GM12878 (cell line): ENCODE results near the gene CORO2B. TPM values are rescaled to one million over a fixed set of nuclear protein-coding genes. Genes with fewer than 3 reads are reported as not detected.

ENCODE experiments used
- ATAC-seq: fragments of 200-7000 bp; cut with Tn5 transposase; 3 replicates; pipeline ENCODE4 v1.9.1; 2020; ENCODE audit warnings: mild to moderate bottlenecking, moderate library complexity
- BruUV-seq: library from RNA; stranded (reverse); fragments of 400-500 nt; replicated peaks from 2 replicates; lab custom pipeline; 2021; lab: Mats Ljungman, UMichigan
- CTCF ChIA-PET: fragments of 300-600 bp; sonication (Branson Sonifier 250); formaldehyde crosslinking; extraction: SDS; loops from one replicate; lab custom pipeline; 2021; ENCODE audit warnings: inconsistent platforms; lab: Yijun Ruan, JAX
- POLR2A ChIA-PET: fragments of 350-600 bp; formaldehyde crosslinking; extraction: SDS; loops from one replicate; lab custom pipeline; 2021; ENCODE audit warnings: inconsistent platforms; lab: Charles Lee
- RAD21 ChIA-PET: fragments of 300-600 bp; sonication (Branson Sonifier 250); formaldehyde crosslinking; loops from one replicate; lab custom pipeline; 2023; ENCODE audit warnings: antibody characterized with exemption; ENCODE audit not compliant: unreplicated experiment; lab: Charles Lee
- SMC1A ChIA-PET: fragments of 300-600 bp; sonication (Branson Sonifier 250); formaldehyde crosslinking; loops from one replicate; lab custom pipeline; 2023; ENCODE audit not compliant: unreplicated experiment, uncharacterized antibody; lab: Charles Lee
- DNase-seq: peaks from one replicate; pipeline ENCODE4 v3.0.0-alpha.2; 2011; ENCODE audit warnings: low read depth, low spot score
- FAIRE-seq: peaks from 3 replicates; lab custom pipeline; 2011; peaks lifted over from hg19 to GRCh38; lab: Jason Lieb, UNC
- H2AFZ ChIP-seq: 2 replicates; pipeline ENCODE4 v1.6.0; 2011; ENCODE audit warnings: low read depth, low read length, control low read depth; ENCODE audit not compliant: control insufficient read depth
- H3K27ac ChIP-seq: 2 replicates; pipeline ENCODE4 v1.5.1; 2011; ENCODE audit warnings: control low read depth; ENCODE audit not compliant: control insufficient read depth, insufficient read depth
- H3K27me3 ChIP-seq, 2 experiments: replicated peaks in 1 of 2; 2 replicates each; pipeline versions ENCODE4 v1.6.0 to v1.6.1; 2011; ENCODE audit warnings: low read length in 1 of 2; ENCODE audit not compliant: control insufficient read depth in 2 of 2, insufficient read depth in 2 of 2
- H3K36me3 ChIP-seq, 2 experiments: 2 replicates each; pipeline ENCODE4 v1.5.1; 2011; ENCODE audit warnings: low read length in 1 of 2; ENCODE audit not compliant: control insufficient read depth in 2 of 2, insufficient read depth in 2 of 2
- H3K4me1 ChIP-seq: 2 replicates; pipeline ENCODE4 v1.6.1; 2011; ENCODE audit warnings: mild to moderate bottlenecking, low read length, moderate library complexity, mixed read lengths; ENCODE audit not compliant: control insufficient read depth, insufficient read depth
- H3K4me2 ChIP-seq: 2 replicates; pipeline ENCODE4 v1.6.0; 2011; ENCODE audit warnings: control low read depth; ENCODE audit not compliant: control insufficient read depth, insufficient read depth
- H3K4me3 ChIP-seq: fragments of 200-600 bp; sonication (generic); 2 replicates; pipeline ENCODE4 v1.5.1; 2016
- H3K79me2 ChIP-seq: 2 replicates; pipeline ENCODE4 v1.6.0; 2011; ENCODE audit warnings: low read length; ENCODE audit not compliant: control insufficient read depth, insufficient read depth
- H3K9ac ChIP-seq: 2 replicates; pipeline ENCODE4 v1.8.0; 2011; ENCODE audit warnings: low read length, control low read depth, mixed read lengths; ENCODE audit not compliant: control insufficient read depth, insufficient read depth
- H3K9me3 ChIP-seq: replicated peaks from 3 replicates; pipeline ENCODE4 v1.5.1; 2011; ENCODE audit warnings: mild to moderate bottlenecking, low read length; ENCODE audit not compliant: control insufficient read depth, insufficient read depth
- H4K20me1 ChIP-seq: 2 replicates; pipeline ENCODE4 v1.6.0; 2011; ENCODE audit not compliant: control insufficient read depth, insufficient read depth
- EP300 ChIP-seq, 2 experiments: fragments of 150-350 bp in 1 of 2; IDR thresholded peaks; 2 replicates each; pipeline ENCODE4 v1.6.1; 2011 to 2012; ENCODE audit warnings: low read depth in 2 of 2, low read length in 2 of 2, borderline replicate concordance in 1 of 2, improper control_type of control experiment in 1 of 2, inconsistent platforms in 1 of 2; ENCODE audit not compliant: control insufficient read depth in 1 of 2
- FOS ChIP-seq: IDR thresholded peaks from 3 replicates; pipeline ENCODE4 v1.6.1; 2011; ENCODE audit warnings: borderline replicate concordance; ENCODE audit not compliant: insufficient read length; ENCODE audit errors: extremely low read depth
- HDGF ChIP-seq: fragments of 450-650 bp; IDR thresholded peaks from 2 replicates; pipeline ENCODE4 v1.6.1; 2016; ENCODE audit warnings: antibody characterized with exemption
- KAT2A ChIP-seq: conservative IDR thresholded peaks from 2 replicates; pipeline ENCODE4 v1.6.1; 2011; ENCODE audit warnings: low read depth, low read length; ENCODE audit not compliant: control insufficient read depth
- NFXL1 ChIP-seq: fragments of 450-650 bp; IDR thresholded peaks from 2 replicates; pipeline ENCODE4 v1.6.1; 2017; ENCODE audit warnings: antibody characterized with exemption, mild to moderate bottlenecking, borderline replicate concordance
- SMAD1 ChIP-seq: fragments of 450-650 bp; IDR thresholded peaks from 2 replicates; pipeline ENCODE4 v1.6.1; 2018; ENCODE audit warnings: mild to moderate bottlenecking, low read depth; ENCODE audit not compliant: partially characterized antibody
- ZNF217 ChIP-seq: fragments of 450-650 bp; IDR thresholded peaks from 2 replicates; pipeline ENCODE4 v1.6.1; 2017; ENCODE audit warnings: antibody characterized with exemption, mild to moderate bottlenecking
- WGBS: methylation state at CpG from one replicate; pipeline ENCODE4 v1.1.6; 2016; ENCODE audit warnings: low lambda C conversion rate; ENCODE audit not compliant: insufficient replicate concordance, insufficient coverage; ENCODE audit errors: missing lambda C conversion rate; 5-methylcytosine and 5-hydroxymethylcytosine counted together
- in situ Hi-C: fragments of 300-500 bp; cut with MboI; formaldehyde crosslinking; loops from 9 replicates; pipeline ENCODE4 v1.14.3; 2018; ENCODE audit warnings: mixed read lengths
- intact Hi-C: fragments of 100-400 bp; cut with micrococcal nuclease; formaldehyde crosslinking; loops from one replicate; pipeline ENCODE4 v1.14.2; 2022; ENCODE audit not compliant: unreplicated experiment
- polyA plus RNA-seq, 11 experiments: library from polyadenylated mRNA; depleted of rRNA in 4 of 11; unstranded in 6 of 11; stranded (reverse) in 5 of 11; fragments of >200 nt; fragmentation: Nextera tagmentation in 4 of 11; fragmentation: Illumina TruSeq in 1 of 11; extraction: Ambion mirVana in 4 of 11; extraction: Trizol in 1 of 11; gene quantifications; 1 replicate in 1 of 11; 2 replicates in 10 of 11; pipeline versions ENCODE4 v1.2.1 to v1.2.3, GENCODE V29; 2011 to 2016; ENCODE audit warnings: inconsistent platforms in 2 of 11, missing spikeins in 2 of 11, low read depth in 1 of 11
- total RNA-seq, 4 experiments: library from RNA; depleted of rRNA in 3 of 4; stranded (reverse); fragments of >200 nt in 3 of 4; fragmentation: Illumina TruSeq in 1 of 4; extraction: Trizol in 1 of 4; gene quantifications; 2 replicates each; pipeline versions ENCODE4 v1.2.1 to v1.2.3, GENCODE V29; 2013 to 2021
- TF ChIP-seq, protein P1 (sequence below): IDR thresholded peaks from 2 replicates; pipeline ENCODE4 v1.6.1; 2011; ENCODE audit warnings: mild to moderate bottlenecking, low read depth, low read length, moderate library complexity; ENCODE audit not compliant: insufficient replicate concordance
- TF ChIP-seq, protein P2 (sequence below): fragments of 450-650 bp; formaldehyde crosslinking; IDR thresholded peaks from 2 replicates; pipeline ENCODE4 v1.4.0; 2020; ENCODE audit warnings: mild to moderate bottlenecking, moderate library complexity
- TF ChIP-seq, protein P3 (sequence below): fragments of 150-350 bp; IDR thresholded peaks from 2 replicates; pipeline ENCODE4 v1.6.1; 2014; ENCODE audit warnings: mild to moderate bottlenecking, low read depth, low read length

Gene CORO2B
- total and polyA plus RNA-seq, 10 of the 15 experiments (the other 5 are each of a cell fraction or from before 2014, with no cell fraction given) = 0.05 to 0.73 (median 0.13) TPM; not detected in 4

DNA sequence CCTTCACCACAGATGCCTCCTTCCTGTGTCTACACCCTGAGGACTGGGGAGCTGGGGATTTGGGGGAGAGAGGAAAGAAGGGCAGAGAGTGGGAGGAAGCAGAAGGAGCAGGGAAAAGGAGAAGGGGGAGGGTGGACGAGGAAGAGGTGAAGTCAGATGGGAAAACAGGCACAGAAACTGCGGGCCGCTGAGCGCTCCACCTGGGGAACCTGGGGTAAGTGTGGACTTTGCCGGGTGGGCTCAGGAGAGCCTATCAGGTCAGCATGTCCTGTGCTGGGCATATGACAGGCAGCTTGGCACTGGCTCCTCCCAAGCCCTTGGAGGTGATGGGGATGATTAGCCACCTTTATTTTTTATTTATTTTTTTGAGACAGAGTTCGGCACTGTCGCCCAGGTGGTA, 62.6 kb downstream of the CORO2B start (continued):
- TF ChIP-seq, protein P1, sequence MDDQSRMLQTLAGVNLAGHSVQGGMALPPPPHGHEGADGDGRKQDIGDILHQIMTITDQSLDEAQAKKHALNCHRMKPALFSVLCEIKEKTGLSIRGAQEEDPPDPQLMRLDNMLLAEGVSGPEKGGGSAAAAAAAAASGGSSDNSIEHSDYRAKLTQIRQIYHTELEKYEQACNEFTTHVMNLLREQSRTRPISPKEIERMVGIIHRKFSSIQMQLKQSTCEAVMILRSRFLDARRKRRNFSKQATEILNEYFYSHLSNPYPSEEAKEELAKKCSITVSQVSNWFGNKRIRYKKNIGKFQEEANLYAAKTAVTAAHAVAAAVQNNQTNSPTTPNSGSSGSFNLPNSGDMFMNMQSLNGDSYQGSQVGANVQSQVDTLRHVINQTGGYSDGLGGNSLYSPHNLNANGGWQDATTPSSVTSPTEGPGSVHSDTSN = no peak
- no peak for TF ChIP-seq ZNF217
- no peak for TF ChIP-seq KAT2A
- TF ChIP-seq HDGF = no peak
- no peak for TF ChIP-seq SMAD1
- TF ChIP-seq EP300 (IDR thresholded peaks at IDR 0.05; ENCODE audit: borderline replicate concordance in 1 of 2, control insufficient read depth in 1 of 2, low read depth in 2 of 2, low read length in 2 of 2) = no peak
- TF ChIP-seq, all 136 proteins: peak for 0

DNA sequence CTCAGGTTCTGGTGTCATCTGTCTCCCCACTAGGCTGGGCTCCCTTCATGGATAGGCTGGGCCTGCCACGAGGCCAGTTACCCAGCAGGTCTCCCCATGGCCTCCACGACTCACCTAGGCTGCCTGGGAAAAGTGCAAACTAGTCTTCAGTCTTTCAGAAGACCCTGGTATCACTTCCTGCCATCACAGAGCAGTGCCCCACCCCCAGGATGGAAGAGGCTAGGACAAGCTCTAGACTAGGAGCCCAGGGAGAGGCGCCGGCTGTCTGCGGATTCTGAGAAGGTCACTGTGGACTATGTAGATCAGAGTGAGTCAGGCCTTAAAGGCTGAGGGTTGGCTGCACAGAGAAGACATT, 63.7 kb downstream of the CORO2B start:
- ChIA-PET RAD21 (no interaction called here), POLR2A (interaction anchor here (0.6 kb wide), 1 partner anchor 10 kb away, joined by 3 read pairs; no protein-coding TSS in a partner anchor), CTCF (no interaction called here), SMC1A (no interaction called here)
- intact Hi-C loops = no loop called here
- 54% methylated on average over 5 of the region's 5 CpGs for WGBS
- no peaks in the 10 kb centered on the region for H3K36me3 ChIP-seq
- FAIRE-seq = no peak
- H3K9me3 ChIP-seq = no peaks in the 10 kb centered on the region
- H3K27me3 ChIP-seq = peaks cover 0 to 7% of the 10 kb centered on the region in 2 experiments; a peak in 3 of 4 replicates
- no peak overlapping the region for H3K4me3 ChIP-seq
- H4K20me1 ChIP-seq = no peaks in the 10 kb centered on the region
- no peak for DNase-seq
- H3K27ac ChIP-seq = no peak overlapping the region
- TF ChIP-seq FOS (no peak), NFXL1 (no peak)
- TF ChIP-seq, protein P2, sequence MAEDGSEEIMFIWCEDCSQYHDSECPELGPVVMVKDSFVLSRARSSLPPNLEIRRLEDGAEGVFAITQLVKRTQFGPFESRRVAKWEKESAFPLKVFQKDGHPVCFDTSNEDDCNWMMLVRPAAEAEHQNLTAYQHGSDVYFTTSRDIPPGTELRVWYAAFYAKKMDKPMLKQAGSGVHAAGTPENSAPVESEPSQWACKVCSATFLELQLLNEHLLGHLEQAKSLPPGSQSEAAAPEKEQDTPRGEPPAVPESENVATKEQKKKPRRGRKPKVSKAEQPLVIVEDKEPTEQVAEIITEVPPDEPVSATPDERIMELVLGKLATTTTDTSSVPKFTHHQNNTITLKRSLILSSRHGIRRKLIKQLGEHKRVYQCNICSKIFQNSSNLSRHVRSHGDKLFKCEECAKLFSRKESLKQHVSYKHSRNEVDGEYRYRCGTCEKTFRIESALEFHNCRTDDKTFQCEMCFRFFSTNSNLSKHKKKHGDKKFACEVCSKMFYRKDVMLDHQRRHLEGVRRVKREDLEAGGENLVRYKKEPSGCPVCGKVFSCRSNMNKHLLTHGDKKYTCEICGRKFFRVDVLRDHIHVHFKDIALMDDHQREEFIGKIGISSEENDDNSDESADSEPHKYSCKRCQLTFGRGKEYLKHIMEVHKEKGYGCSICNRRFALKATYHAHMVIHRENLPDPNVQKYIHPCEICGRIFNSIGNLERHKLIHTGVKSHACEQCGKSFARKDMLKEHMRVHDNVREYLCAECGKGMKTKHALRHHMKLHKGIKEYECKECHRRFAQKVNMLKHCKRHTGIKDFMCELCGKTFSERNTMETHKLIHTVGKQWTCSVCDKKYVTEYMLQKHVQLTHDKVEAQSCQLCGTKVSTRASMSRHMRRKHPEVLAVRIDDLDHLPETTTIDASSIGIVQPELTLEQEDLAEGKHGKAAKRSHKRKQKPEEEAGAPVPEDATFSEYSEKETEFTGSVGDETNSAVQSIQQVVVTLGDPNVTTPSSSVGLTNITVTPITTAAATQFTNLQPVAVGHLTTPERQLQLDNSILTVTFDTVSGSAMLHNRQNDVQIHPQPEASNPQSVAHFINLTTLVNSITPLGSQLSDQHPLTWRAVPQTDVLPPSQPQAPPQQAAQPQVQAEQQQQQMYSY = no peak
- TF ChIP-seq, protein P3, sequence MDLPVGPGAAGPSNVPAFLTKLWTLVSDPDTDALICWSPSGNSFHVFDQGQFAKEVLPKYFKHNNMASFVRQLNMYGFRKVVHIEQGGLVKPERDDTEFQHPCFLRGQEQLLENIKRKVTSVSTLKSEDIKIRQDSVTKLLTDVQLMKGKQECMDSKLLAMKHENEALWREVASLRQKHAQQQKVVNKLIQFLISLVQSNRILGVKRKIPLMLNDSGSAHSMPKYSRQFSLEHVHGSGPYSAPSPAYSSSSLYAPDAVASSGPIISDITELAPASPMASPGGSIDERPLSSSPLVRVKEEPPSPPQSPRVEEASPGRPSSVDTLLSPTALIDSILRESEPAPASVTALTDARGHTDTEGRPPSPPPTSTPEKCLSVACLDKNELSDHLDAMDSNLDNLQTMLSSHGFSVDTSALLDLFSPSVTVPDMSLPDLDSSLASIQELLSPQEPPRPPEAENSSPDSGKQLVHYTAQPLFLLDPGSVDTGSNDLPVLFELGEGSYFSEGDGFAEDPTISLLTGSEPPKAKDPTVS = no peak
- no peaks in the 10 kb centered on the region for H3K4me1 ChIP-seq
- ATAC-seq = no peak
- no TSS peak for BruUV-seq
- in situ Hi-C loops = no loop called here
- H3K79me2 ChIP-seq = no peaks in the 10 kb centered on the region
- no peak overlapping the region for H3K4me2 ChIP-seq
- H2AFZ ChIP-seq = no peak overlapping the region
- H3K9ac ChIP-seq = no peak overlapping the region
